HepG2 (cell line): ENCODE results near the gene MOB4. TPM values are rescaled to one million over a fixed set of nuclear protein-coding genes. Genes with fewer than 3 reads are reported as not detected.

Source experiments
- ARNT2 ChIP-seq: sonication (generic); formaldehyde crosslinking; IDR thresholded peaks from 2 replicates; pipeline ENCODE4 v1.8.0; 2022; ENCODE audit warnings: mild to moderate bottlenecking, low read depth, missing genetic modification reagents, moderate library complexity
- CREM ChIP-seq, 2 experiments: sonication (generic) in 1 of 2; formaldehyde crosslinking in 1 of 2; IDR thresholded peaks; 2 replicates each; pipeline versions ENCODE4 v1.4.0 to v1.6.1; 2016 to 2020; ENCODE audit warnings: antibody characterized with exemption in 1 of 2, mild to moderate bottlenecking in 1 of 2, missing genetic modification reagents in 1 of 2
- NFYB ChIP-seq: sonication (generic); formaldehyde crosslinking; IDR thresholded peaks from 2 replicates; pipeline ENCODE4 v1.4.0; 2020; ENCODE audit warnings: missing genetic modification reagents
- NR3C1 ChIP-seq: sonication (generic); formaldehyde crosslinking; IDR thresholded peaks from 2 replicates; pipeline ENCODE4 v1.4.0; 2020; ENCODE audit warnings: missing genetic modification reagents
- PHF20 ChIP-seq: sonication (generic); formaldehyde crosslinking; IDR thresholded peaks from 2 replicates; pipeline ENCODE4 v1.5.0; 2020; ENCODE audit warnings: mild to moderate bottlenecking, missing genetic modification reagents
- PHF21A ChIP-seq: sonication (generic); formaldehyde crosslinking; IDR thresholded peaks from 2 replicates; pipeline ENCODE4 v1.5.0; 2020; ENCODE audit warnings: mild to moderate bottlenecking, missing genetic modification reagents
- RAD21 ChIP-seq: fragments of 450-650 bp; formaldehyde crosslinking; IDR thresholded peaks from 2 replicates; pipeline ENCODE4 v1.5.0; 2020; ENCODE audit warnings: mild to moderate bottlenecking
- RERE ChIP-seq: IDR thresholded peaks from 2 replicates; pipeline ENCODE4 v1.6.1; 2016; ENCODE audit warnings: low read depth, missing genetic modification reagents, missing compliant biosample characterization
- ZBTB49 ChIP-seq: sonication (generic); formaldehyde crosslinking; IDR thresholded peaks from 2 replicates; pipeline ENCODE4 v1.4.0; 2020; ENCODE audit warnings: missing genetic modification reagents, borderline replicate concordance
- ZKSCAN1 ChIP-seq: fragments of 150-350 bp; IDR thresholded peaks from 2 replicates; pipeline ENCODE4 v1.6.1; 2014; ENCODE audit warnings: low read length
- ZMAT5 ChIP-seq: sonication (generic); formaldehyde crosslinking; IDR thresholded peaks from 2 replicates; pipeline ENCODE4 v1.5.0; 2020; ENCODE audit warnings: mild to moderate bottlenecking, low read depth, missing genetic modification reagents, borderline replicate concordance
- ZNF264 ChIP-seq: sonication (generic); formaldehyde crosslinking; IDR thresholded peaks from 2 replicates; pipeline ENCODE4 v1.4.0; 2020; ENCODE audit warnings: missing genetic modification reagents
- polyA plus RNA-seq, 8 experiments: library from polyadenylated mRNA; depleted of rRNA in 3 of 8; stranded (reverse) in 7 of 8; unstranded in 1 of 8; fragments of >200 nt; fragmentation: Illumina TruSeq in 4 of 8; extraction: Trizol in 4 of 8; gene quantifications; 2 replicates each; pipeline versions ENCODE4 v1.2.1 to v1.2.3, GENCODE V29; 2011 to 2016; ENCODE audit warnings: low read depth in 4 of 8, missing spikeins in 1 of 8, mixed read lengths in 1 of 8; ENCODE audit not compliant: insufficient read depth in 1 of 8
- total RNA-seq, 5 experiments: library from RNA; depleted of rRNA; stranded (reverse); fragments of >200 nt; fragmentation: Illumina TruSeq; extraction: Trizol; gene quantifications; 2 replicates each; pipeline ENCODE4 v1.2.3, GENCODE V29; 2016; ENCODE audit warnings: low read depth in 1 of 5
- TF ChIP-seq, protein P1 (sequence below): sonication (generic); formaldehyde crosslinking; IDR thresholded peaks from 2 replicates; pipeline ENCODE4 v1.5.1; 2020; ENCODE audit warnings: missing genetic modification reagents, mild to moderate bottlenecking, borderline replicate concordance
- TF ChIP-seq, protein P2 (sequence below): sonication (generic); formaldehyde crosslinking; IDR thresholded peaks from 2 replicates; pipeline ENCODE4 v1.5.0; 2020; ENCODE audit warnings: mild to moderate bottlenecking, missing genetic modification reagents, borderline replicate concordance

The MOB4 gene
- total and polyA plus RNA-seq, 2 of the 13 experiments (the other 11 are each of a cell fraction or from before 2014, with no cell fraction given), result 35.7 to 38.6 TPM

DNA sequence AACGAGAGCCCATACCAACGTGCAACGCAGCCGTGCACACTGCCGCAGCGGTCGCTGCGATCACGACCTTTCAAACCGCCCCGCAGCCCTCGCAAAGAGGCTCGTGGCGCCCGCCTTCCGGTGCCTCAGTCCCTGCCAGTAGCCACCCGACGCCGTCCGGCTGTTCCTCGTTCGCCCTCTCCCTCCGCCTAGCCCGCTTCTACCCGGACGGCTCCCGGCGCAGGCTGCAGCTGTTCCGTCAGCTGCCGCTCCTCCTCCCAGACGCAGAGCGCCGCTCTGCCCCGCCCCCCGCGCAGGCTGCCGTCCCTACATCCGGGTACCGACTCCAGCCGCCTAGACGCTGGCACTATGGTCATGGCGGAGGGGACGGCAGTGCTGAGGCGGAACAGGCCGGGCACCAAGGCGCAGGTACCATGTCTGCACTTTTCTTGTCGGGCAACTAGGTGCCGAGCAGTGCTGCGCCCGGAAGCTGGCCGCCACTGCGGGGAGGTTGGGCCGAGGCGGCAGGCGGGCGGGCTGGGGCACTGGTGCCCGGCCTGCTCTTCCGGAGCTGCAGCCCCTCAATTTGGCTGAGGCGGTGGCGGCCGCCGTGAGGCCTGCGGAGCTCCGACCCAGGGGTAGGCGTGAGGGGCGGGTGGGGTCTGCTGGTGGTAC is at the start of gene MOB4 (continued):
- peak; percentile 74 for TF ChIP-seq RERE (CRISPR knock-in tag)
- TF ChIP-seq ZNF264 (CRISPR knock-in tag), result peak; percentile 85; the same call in 1 of the 2 replicates
- TF ChIP-seq PHF21A (CRISPR knock-in tag), result peak; percentile 98
- no peak for TF ChIP-seq NR3C1 (CRISPR knock-in tag)
- TF ChIP-seq ZBTB49, result peak; percentile 10; the same call in 1 of the 2 replicates
- peak; percentile 57; the same call in 1 of the 2 replicates for TF ChIP-seq ZMAT5 (CRISPR knock-in tag)
- peak; percentile 24; the same call in 1 of the 2 replicates for TF ChIP-seq ZKSCAN1
- peak; percentile 44 for TF ChIP-seq CREM (IDR thresholded peaks at IDR 0.05)
- 0 out of 2 replicates have a peak, but pooled peaks have one; percentile 16 for TF ChIP-seq CREM (CRISPR knock-in tag; IDR thresholded peaks at IDR 0.05)
- TF ChIP-seq NFYB, result peak; percentile 69
- peak; percentile 99 for TF ChIP-seq ARNT2
- TF ChIP-seq PHF20 (CRISPR knock-in tag), result peak; percentile 90
- peak; percentile 81 for TF ChIP-seq RAD21 (CRISPR knock-in tag)
- TF ChIP-seq, protein P1, sequence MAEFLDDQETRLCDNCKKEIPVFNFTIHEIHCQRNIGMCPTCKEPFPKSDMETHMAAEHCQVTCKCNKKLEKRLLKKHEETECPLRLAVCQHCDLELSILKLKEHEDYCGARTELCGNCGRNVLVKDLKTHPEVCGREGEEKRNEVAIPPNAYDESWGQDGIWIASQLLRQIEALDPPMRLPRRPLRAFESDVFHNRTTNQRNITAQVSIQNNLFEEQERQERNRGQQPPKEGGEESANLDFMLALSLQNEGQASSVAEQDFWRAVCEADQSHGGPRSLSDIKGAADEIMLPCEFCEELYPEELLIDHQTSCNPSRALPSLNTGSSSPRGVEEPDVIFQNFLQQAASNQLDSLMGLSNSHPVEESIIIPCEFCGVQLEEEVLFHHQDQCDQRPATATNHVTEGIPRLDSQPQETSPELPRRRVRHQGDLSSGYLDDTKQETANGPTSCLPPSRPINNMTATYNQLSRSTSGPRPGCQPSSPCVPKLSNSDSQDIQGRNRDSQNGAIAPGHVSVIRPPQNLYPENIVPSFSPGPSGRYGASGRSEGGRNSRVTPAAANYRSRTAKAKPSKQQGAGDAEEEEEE (CRISPR knock-in tag), result peak; percentile 98; the same call in 1 of the 2 replicates
- TF ChIP-seq, protein P2, sequence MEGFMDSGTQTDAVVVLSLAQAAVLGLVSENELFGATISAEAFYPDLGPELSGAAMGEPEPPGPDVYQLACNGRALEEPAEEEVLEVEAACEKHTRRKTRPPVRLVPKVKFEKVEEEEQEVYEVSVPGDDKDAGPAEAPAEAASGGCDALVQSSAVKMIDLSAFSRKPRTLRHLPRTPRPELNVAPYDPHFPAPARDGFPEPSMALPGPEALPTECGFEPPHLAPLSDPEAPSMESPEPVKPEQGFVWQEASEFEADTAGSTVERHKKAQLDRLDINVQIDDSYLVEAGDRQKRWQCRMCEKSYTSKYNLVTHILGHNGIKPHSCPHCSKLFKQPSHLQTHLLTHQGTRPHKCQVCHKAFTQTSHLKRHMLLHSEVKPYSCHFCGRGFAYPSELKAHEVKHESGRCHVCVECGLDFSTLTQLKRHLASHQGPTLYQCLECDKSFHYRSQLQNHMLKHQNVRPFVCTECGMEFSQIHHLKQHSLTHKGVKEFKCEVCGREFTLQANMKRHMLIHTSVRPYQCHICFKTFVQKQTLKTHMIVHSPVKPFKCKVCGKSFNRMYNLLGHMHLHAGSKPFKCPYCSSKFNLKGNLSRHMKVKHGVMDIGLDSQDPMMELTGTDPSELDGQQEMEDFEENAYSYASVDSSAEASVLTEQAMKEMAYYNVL, result peak; percentile 85
